ENCODE data around the gene PALLD.

PALLD gene

GRCh38 chr4:168879188-168879587 lies 382.3 kb downstream of the PALLD start:
- no peak for DNase-seq
- no peak overlapping the region for H3K4me3 ChIP-seq (ENCODE audit: low read depth, low read length)
- peaks cover 6% of the 10 kb centered on the region for H3K36me3 ChIP-seq
- H3K4me1 ChIP-seq: no peaks in the 10 kb centered on the region; the same call in 1 of the 2 replicates
- no peaks in the 10 kb centered on the region for H3K9me3 ChIP-seq
- H3K27me3 ChIP-seq: no peaks in the 10 kb centered on the region
- TF ChIP-seq CTCF (IDR thresholded peaks at IDR 0.05; ENCODE audit: low read depth, low read length): no peak

DNA sequence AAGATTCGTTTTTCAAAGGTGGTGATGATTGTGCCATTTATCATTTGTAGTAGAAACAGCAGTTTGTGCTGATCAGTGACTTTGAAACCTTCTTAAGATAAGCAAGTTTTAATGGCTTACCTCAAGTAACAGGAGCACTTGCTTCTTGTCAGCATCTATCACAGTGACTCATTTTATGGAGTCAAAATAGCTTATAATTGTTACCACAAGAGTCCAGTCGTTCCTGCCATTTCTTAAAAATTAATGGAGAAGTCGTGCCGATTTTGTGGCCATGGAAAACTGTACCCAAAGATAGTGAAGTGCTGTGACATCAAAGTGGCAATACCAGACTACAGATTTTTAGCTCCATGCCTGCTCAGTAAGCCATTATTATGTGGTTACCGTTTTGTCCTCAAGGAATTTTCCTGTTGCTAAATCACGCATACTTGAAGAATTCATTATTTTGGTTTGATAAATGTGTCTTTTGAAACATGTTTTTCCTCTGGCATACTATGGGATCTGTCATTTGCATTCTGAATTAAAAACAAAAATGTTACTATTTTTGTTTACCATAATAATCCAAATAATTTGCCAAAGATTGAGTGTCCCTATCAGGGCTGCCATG lies 383.3 kb downstream of the PALLD start:
- no peak for TF ChIP-seq CTCF (IDR thresholded peaks at IDR 0.05; ENCODE audit: low read depth, low read length)
- DNase-seq: no peak
- H3K4me1 ChIP-seq: no peaks in the 10 kb centered on the region; the same call in 1 of the 2 replicates
- H3K27me3 ChIP-seq: no peaks in the 10 kb centered on the region
- H3K4me3 ChIP-seq (ENCODE audit: low read depth, low read length): no peak overlapping the region
- peaks cover 6% of the 10 kb centered on the region for H3K36me3 ChIP-seq
- H3K9me3 ChIP-seq: no peaks in the 10 kb centered on the region

DNA sequence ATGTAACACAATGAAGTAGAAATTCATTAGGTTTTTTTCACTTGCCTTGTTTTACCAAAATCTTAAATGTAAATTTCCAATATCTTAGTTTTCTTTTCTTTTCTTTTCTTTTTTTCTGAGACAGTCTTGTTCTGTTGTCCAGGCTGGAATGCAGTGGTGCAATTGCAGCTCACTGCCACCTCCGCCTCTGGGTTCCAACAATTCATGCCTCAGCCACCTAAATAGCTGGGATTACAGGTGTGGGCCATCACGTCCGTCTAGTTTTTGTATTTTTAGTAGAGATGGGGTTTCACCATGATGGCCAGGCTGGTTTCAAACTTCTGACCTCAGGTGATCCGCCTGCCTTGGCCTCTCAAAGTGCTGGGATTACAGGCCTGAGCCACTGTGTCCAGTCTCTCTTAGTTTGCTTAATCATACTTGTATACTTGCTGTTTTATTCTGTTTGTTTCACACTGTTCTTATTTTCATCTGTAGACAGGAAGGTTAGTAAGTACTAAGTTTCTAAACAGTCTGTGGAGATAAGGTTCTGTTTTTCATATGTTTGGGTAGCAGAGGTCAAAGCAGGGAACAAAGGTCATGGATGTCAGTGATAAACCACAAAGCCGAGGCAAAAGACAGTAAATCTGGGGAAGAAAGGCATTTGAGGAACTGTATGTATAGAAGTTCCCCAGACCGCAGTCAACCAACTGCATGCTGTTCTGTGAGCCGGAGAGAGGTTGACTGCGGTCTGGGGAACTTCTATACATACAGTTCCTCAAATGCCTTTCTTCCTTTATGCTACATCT lies 384.2 kb downstream of the PALLD start:
- TF ChIP-seq CTCF (IDR thresholded peaks at IDR 0.05; ENCODE audit: low read depth, low read length): no peak
- H3K36me3 ChIP-seq: peaks cover 6% of the 10 kb centered on the region
- no peaks in the 10 kb centered on the region; the same call in 1 of the 2 replicates for H3K4me1 ChIP-seq
- no peak overlapping the region for H3K4me3 ChIP-seq (ENCODE audit: low read depth, low read length)
- no peak for DNase-seq
- no peaks in the 10 kb centered on the region for H3K27me3 ChIP-seq
- no peaks in the 10 kb centered on the region for H3K9me3 ChIP-seq

DNA sequence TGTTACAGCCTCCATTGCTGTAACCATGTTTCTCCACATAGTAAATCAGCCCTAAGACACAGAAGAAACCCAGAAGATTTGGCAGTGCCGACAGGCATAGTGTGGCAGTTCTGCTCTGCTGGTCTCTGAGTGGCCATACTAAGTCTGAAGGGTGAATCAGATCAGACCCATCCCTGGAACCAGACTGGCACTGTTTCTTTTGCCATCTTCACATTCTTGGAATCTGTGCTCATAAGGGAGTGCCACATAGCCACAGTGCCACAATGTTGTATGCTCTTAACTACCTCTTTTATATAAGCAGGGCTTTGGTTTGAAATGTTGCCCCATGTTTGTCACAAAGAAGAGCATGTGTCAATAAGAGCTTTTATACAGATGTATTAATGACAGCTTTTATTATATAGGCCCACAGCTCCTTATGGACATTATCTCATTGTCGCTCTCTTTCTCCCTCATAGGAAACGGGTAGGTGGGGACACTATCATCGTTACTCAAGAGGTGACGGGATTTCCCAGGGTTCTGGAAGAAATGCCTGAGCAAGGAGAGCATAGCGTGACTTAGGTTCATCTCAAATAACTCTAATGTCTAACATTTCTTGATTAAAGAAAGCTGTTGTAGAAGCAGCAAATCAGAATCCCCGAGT lies 385.0 kb downstream of the PALLD start:
- H3K36me3 ChIP-seq: peaks cover 6% of the 10 kb centered on the region
- no peaks in the 10 kb centered on the region for H3K9me3 ChIP-seq
- no peak for TF ChIP-seq CTCF (IDR thresholded peaks at IDR 0.05; ENCODE audit: low read depth, low read length)
- H3K27me3 ChIP-seq: no peaks in the 10 kb centered on the region
- no peaks in the 10 kb centered on the region; the same call in 1 of the 2 replicates for H3K4me1 ChIP-seq
- no peak for DNase-seq
- no peak overlapping the region for H3K4me3 ChIP-seq (ENCODE audit: low read depth, low read length)

- Histone ChIP-seq H3K4me3 (ENCODE audit: low read depth, low read length) (no peak overlapping the region), H3K4me1 (peaks cover 5% of the 10 kb centered on the region; the same call in 1 of the 2 replicates), H3K9me3 (no peaks in the 10 kb centered on the region), H3K36me3 (peaks cover 6% of the 10 kb centered on the region), H3K27me3 (no peaks in the 10 kb centered on the region)
- TF ChIP-seq CTCF (IDR thresholded peaks at IDR 0.05; ENCODE audit: low read depth, low read length): no peak
- DNase-seq: no peak
Observed at GRCh38 chr4:168882650-168883233, 385.9 kb downstream of the PALLD start.
